Measurements from ENCODE around the gene PLCXD1. TPM values are rescaled to one million over a fixed set of nuclear protein-coding genes. Genes with fewer than 3 reads are reported as not detected.

The PLCXD1 gene
- total and polyA plus RNA-seq, 2 experiments from 2014 or later, result 16.6 to 50.4 TPM

DNA sequence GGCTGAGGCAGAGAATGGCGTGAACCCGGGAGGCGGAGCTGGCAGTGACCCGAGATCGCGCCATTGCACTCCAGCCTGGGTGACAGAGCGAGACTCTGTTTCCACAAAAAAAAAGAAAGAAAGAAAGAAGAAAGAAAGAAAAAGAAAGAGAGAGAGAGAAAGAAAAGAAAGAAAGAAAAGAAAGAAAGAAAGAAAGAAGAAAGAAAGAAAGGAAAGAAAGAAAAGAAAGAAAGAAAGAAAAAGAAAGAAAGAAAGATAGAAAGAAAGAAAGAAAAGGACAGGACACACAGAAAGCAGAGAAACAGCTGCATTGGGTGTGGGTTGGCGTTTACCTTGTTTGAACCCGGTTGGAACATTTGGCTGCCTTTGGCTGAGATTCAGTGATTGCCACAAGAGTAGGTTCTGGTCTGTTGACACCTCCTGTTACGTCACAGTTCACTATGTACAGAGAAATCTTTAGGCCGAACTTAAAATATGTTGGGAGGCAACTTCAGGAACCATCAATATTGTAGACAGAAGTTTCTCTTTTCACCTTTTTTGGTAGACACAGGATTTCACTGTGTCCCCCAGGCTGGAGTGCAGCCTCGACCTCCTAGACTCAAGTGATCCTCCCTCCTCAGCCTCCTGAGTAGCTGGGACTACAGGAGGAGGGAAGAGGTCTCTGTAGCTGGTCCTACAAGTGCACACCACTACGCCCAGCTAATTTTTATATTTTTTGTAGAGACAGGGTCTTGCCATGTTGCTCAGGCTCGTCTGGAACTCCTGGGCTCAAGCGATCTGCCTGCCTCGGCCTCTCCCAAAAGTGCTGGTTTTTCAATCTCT lies 16.3 kb upstream of the PLCXD1 start:
- DNase-seq (ENCODE audit: low read depth in 1 of 2, low spot score in 1 of 2), result peak in 1 of 2 donors; percentile 89
- H3K9me3 ChIP-seq (ENCODE audit: low read depth), result no peaks in the 10 kb centered on the region
- H3K27me3 ChIP-seq, result no peaks in the 10 kb centered on the region
- TF ChIP-seq, protein P1, sequence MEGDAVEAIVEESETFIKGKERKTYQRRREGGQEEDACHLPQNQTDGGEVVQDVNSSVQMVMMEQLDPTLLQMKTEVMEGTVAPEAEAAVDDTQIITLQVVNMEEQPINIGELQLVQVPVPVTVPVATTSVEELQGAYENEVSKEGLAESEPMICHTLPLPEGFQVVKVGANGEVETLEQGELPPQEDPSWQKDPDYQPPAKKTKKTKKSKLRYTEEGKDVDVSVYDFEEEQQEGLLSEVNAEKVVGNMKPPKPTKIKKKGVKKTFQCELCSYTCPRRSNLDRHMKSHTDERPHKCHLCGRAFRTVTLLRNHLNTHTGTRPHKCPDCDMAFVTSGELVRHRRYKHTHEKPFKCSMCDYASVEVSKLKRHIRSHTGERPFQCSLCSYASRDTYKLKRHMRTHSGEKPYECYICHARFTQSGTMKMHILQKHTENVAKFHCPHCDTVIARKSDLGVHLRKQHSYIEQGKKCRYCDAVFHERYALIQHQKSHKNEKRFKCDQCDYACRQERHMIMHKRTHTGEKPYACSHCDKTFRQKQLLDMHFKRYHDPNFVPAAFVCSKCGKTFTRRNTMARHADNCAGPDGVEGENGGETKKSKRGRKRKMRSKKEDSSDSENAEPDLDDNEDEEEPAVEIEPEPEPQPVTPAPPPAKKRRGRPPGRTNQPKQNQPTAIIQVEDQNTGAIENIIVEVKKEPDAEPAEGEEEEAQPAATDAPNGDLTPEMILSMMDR (IDR thresholded peaks at IDR 0.05; ENCODE audit: low read depth, low read length), result no peak
- H3K4me1 ChIP-seq (ENCODE audit: low read depth), result peaks cover 19% of the 10 kb centered on the region
- no peak overlapping the region for H3K4me3 ChIP-seq
- H3K36me3 ChIP-seq, result no peaks in the 10 kb centered on the region
- H3K27ac ChIP-seq, result no peak overlapping the region

GRCh38 chrX:265502-265901 lies 15.7 kb upstream of the PLCXD1 start:
- peaks cover 19% of the 10 kb centered on the region for H3K4me1 ChIP-seq (ENCODE audit: low read depth)
- TF ChIP-seq, protein P1 (IDR thresholded peaks at IDR 0.05; ENCODE audit: low read depth, low read length), result no peak
- H3K36me3 ChIP-seq, result no peaks in the 10 kb centered on the region
- H3K4me3 ChIP-seq, result no peak overlapping the region
- H3K27me3 ChIP-seq, result no peaks in the 10 kb centered on the region
- no peaks in the 10 kb centered on the region for H3K9me3 ChIP-seq (ENCODE audit: low read depth)
- no peak for DNase-seq (ENCODE audit: low read depth in 1 of 2, low spot score in 1 of 2)
- H3K27ac ChIP-seq, result no peak overlapping the region

DNA sequence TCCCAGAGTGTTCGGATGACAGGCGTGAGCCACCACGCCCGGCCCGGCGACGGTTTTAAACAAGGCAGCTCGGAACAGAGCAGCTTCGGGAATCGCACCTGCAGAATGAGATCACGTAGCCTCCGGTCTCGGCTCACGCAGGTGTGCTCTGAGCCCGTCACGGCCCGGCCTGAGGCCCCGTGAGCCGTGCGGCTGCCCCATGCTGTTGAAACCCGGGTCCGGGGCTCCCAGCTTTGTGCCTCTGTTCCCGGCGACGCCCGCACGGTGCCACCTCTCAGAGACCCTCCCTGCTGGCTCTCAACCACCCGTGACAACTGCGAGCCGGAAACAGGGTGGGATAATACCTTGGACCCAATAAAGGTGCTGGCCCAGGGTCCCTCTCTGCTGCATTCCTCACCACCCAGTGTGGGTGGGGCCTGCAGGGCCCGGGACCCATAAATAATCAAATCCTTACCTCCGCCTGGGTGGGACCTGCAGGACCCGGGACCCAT lies 13.4 kb upstream of the PLCXD1 start:
- Histone ChIP-seq H3K4me1 (ENCODE audit: low read depth) (peaks cover 3% of the 10 kb centered on the region), H3K9me3 (ENCODE audit: low read depth) (no peaks in the 10 kb centered on the region), H3K4me3 (no peak overlapping the region), H3K27ac (no peak overlapping the region), H3K36me3 (no peaks in the 10 kb centered on the region), H3K27me3 (no peaks in the 10 kb centered on the region)
- TF ChIP-seq, protein P1 (IDR thresholded peaks at IDR 0.05; ENCODE audit: low read depth, low read length), result no peak
- DNase-seq (ENCODE audit: low read depth in 1 of 2, low spot score in 1 of 2), result no peak

DNA sequence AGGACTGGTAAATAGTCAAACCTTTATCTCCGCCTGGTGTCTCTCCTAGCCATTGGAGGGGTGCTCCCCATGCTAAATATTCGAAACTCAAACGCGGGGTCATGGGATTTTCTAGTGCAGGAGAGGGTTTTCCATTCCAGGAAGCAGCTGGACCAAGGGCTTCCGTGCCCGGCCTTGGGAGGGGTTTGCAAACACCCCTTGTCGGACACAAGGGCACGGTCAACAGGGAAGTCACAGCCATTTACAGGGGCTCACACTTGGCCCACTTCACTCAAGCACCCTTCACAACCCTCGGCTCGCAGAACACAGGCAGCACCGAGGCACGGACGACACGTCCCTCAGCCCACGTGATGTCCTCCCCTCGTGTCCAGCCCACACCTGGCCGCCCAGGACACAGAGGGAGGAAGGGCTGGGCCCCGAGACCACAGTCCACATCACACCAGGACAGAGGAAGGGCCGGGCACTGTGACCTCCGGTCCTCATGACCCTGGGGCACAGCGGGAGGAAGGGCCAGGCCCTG lies 10.3 kb upstream of the PLCXD1 start:
- H3K4me3 ChIP-seq, result no peak overlapping the region
- TF ChIP-seq, protein P1 (IDR thresholded peaks at IDR 0.05; ENCODE audit: low read depth, low read length), result no peak
- no peaks in the 10 kb centered on the region for H3K9me3 ChIP-seq (ENCODE audit: low read depth)
- DNase-seq (ENCODE audit: low read depth in 1 of 2, low spot score in 1 of 2), result no peak
- H3K27ac ChIP-seq, result no peak overlapping the region
- no peaks in the 10 kb centered on the region for H3K36me3 ChIP-seq
- H3K4me1 ChIP-seq (ENCODE audit: low read depth), result no peaks in the 10 kb centered on the region
- H3K27me3 ChIP-seq, result no peaks in the 10 kb centered on the region

DNA sequence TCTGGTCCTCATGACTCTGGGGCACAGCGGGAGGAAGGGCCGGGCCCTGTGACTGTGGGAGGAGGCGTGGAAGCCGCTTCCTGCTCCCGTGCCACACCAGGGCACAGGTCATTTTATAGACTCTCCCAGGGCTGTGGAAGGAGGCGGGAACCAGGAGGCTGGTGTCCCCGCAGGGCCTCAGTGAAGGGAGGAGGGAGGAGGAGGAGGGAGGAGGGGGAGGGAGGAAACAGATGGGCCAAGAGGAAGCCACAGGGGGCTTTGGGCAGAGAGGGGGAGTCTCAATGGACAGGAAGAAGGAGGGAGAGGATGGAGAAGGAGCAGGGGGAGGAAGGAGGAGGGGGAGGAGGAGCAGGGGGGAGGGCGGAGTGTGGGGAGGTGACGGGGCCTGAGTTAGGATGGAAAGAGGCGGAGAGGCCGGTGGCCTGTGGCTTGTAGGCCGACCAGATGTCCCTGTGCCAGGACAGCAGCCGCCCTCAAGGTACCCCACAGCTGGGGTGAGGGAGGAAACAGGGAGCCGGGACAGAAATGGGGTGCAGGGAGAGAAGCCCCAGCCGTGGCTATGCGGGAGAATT lies 6.2 kb upstream of the PLCXD1 start:
- H3K4me3 ChIP-seq, result no peak overlapping the region

More for the DNA sequence above, 6.2 kb upstream of the PLCXD1 start:
- peaks cover 6% of the 10 kb centered on the region for H3K27me3 ChIP-seq
- no peaks in the 10 kb centered on the region for H3K9me3 ChIP-seq (ENCODE audit: low read depth)
- no peaks in the 10 kb centered on the region for H3K4me1 ChIP-seq (ENCODE audit: low read depth)
- TF ChIP-seq, protein P1 (IDR thresholded peaks at IDR 0.05; ENCODE audit: low read depth, low read length), result no peak
- H3K36me3 ChIP-seq, result no peaks in the 10 kb centered on the region
- peak in 1 of 2 donors; percentile 60 for DNase-seq (ENCODE audit: low read depth in 1 of 2, low spot score in 1 of 2)
- H3K27ac ChIP-seq, result no peak overlapping the region
